ENCODE data around the gene ITFG2. TPM values are rescaled to one million over a fixed set of nuclear protein-coding genes. Genes with fewer than 3 reads are reported as not detected.

Gene ITFG2
- 82.9 and 129 TPM in 2 replicates for total RNA-seq (2011; cell fraction: chromatin; rRNA removed; ENCODE audit: low replicate concordance)
- 71.0 and 80.7 TPM in 2 replicates for total RNA-seq (2011; cell fraction: nucleolus; rRNA removed)
- total RNA-seq (2011; cell fraction: nucleoplasm; rRNA removed) = 91.7 and 103 TPM in 2 replicates
- total RNA-seq (2014; rRNA removed) (18.3 and 23.3 TPM in 2 replicates), total RNA-seq (2014; rRNA removed; fragmentation: Illumina TruSeq; extraction: Trizol) (14.5 and 15.0 TPM in 2 replicates), total RNA-seq (2015; rRNA removed; fragmentation: Illumina TruSeq; extraction: Trizol) (17.7 and 18.9 TPM in 2 replicates), total RNA-seq (2021) (18.2 and 20.0 TPM in 2 replicates), polyA plus RNA-seq (2011; rRNA removed) (14.2 and 15.3 TPM in 2 replicates), polyA plus RNA-seq (2014; fragmentation: Illumina TruSeq; extraction: Trizol) (19.4 and 30.3 TPM in 2 replicates), polyA plus RNA-seq (2014; fragmentation: Nextera tagmentation; extraction: Ambion mirVana) (10 to 100 TPM; 21.7 to 22.8 TPM), polyA plus RNA-seq (2014; rRNA removed) (19.9 and 31.1 TPM in 2 replicates), polyA minus RNA-seq (2011; rRNA and poly(A)+ RNA removed) (24.9 and 33.1 TPM in 2 replicates), Bru-seq, nascent RNA (percentile 69 among the genes with signal in this experiment), BruChase-seq, experiment 1, labeled RNA remaining after a 2-hour chase (percentile 58 among the genes with signal in this experiment), BruChase-seq, experiment 2, labeled RNA remaining after a 6-hour chase (percentile 57 among the genes with signal in this experiment)
- 13.9 and 16.2 TPM in 2 replicates for polyA plus RNA-seq (2011; cell fraction: cytosol; rRNA removed)
- 27.4 and 42.2 TPM in 2 replicates for polyA plus RNA-seq (2011; cell fraction: nucleus; rRNA removed)
- polyA plus RNA-seq (2012) = 20.9 and 34.7 TPM in 2 replicates
- 16.4 and 17.1 TPM in 2 replicates for polyA minus RNA-seq (2011; cell fraction: cytosol; rRNA and poly(A)+ RNA removed)
- 20.2 and 29.7 TPM in 2 replicates for polyA minus RNA-seq (2011; cell fraction: nucleus; rRNA and poly(A)+ RNA removed)
- long read RNA-seq, experiment 1, transcript ITFG2-201 (12 exons, 2,361 nt) = major isoform, 21 of 60 reads
- long read RNA-seq, experiment 1, partial matches to known transcripts = 12 of 60 reads
- long read RNA-seq, experiment 1, other reads (novel, unspliced or antisense) = 26 of 60 reads
- long read RNA-seq, experiment 2, partial matches to known transcripts = 1 of 10 reads
- long read RNA-seq, experiment 2, other reads (novel, unspliced or antisense) = 5 of 10 reads
- long read RNA-seq, experiment 3, partial matches to known transcripts = 0 of 7 reads
- long read RNA-seq, experiment 3, other reads (novel, unspliced or antisense) = 5 of 7 reads

- in situ Hi-C loops (cut with MboI) = no loop called here
- TSS peak; percentile 81 for BruUV-seq (replicated peaks)
- ChIA-PET CTCF (ENCODE audit: low intra/inter-chr PET ratio) (interaction anchor here (1.0 kb wide), 1 partner anchor 73 kb away, joined by 3 read pairs; no protein-coding TSS in a partner anchor), POLR2A (interaction anchor here (0.6 to 1.0 kb wide), 2 partner anchors 36 to 160 kb away, joined by 3 to 4 read pairs; no protein-coding TSS in a partner anchor)
- Histone ChIP-seq H3K27me3 (ENCODE audit: control insufficient read depth in 2 of 2, insufficient read depth in 2 of 2, low read length in 2 of 2) (no peaks in the 10 kb centered on the region), H3K9me3 (replicated peaks; ENCODE audit: control insufficient read depth, insufficient read depth, low read depth, low read length) (no peaks in the 10 kb centered on the region), H3K9ac (ENCODE audit: insufficient read depth in 1 of 2, low read depth in 2 of 2, low read length in 2 of 2) (peak within 1 kb of the TSS; percentile 90 to 99), H3K9me1 (ENCODE audit: control insufficient read depth, insufficient read depth, low read length) (no peaks in the 10 kb centered on the region), H3K4me3 (peak within 1 kb of the TSS; percentile 70), H3K27ac (ENCODE audit: extremely low read depth, low read depth, low read length) (peak within 1 kb of the TSS; percentile 97), H2AFZ (ENCODE audit: low read depth, low read length) (peak within 1 kb of the TSS; percentile 97), H3K79me2 (ENCODE audit: control insufficient read depth, insufficient read depth, low read length) (peaks cover 19% of the 10 kb centered on the region), H3K4me2 (ENCODE audit: insufficient read depth, low read length) (peak within 1 kb of the TSS; percentile 93), H3K4me1 (replicated peaks in 1 of 2; ENCODE audit: control insufficient read depth in 2 of 2, insufficient read depth in 2 of 2, low read length in 2 of 2) (peaks cover 0 to 2% of the 10 kb centered on the region in 2 experiments; a peak in 1 of 5 replicates), H4K20me1 (replicated peaks; ENCODE audit: control insufficient read depth, insufficient read depth, low read length) (no peaks in the 10 kb centered on the region), H3K36me3 (ENCODE audit: control insufficient read depth, insufficient read depth, low read length) (peaks cover 18% of the 10 kb centered on the region; the same call in 1 of the 3 replicates)
- intact Hi-C loops (cut with micrococcal nuclease) = no loop called here
- FAIRE-seq (peak; percentile 99), ATAC-seq (peak; percentile 96), DNase-seq (ENCODE audit: extremely low read depth in 1 of 4, low spot score in 3 of 4) (peak; percentile 85 to 97 (median 90))
- WGBS (ENCODE audit: insufficient coverage, low coverage, missing lambda C conversion rate) = 2% methylated on average over 45 of the region's 48 CpGs
- peak; percentile 95 for TF ChIP-seq POLR2B (IDR thresholded peaks at IDR 0.05; ENCODE audit: low read depth, partially characterized antibody)
- 0 out of 2 replicates have a peak, but pooled peaks have one; percentile 47 for TF ChIP-seq KAT7 (CRISPR knock-in tag; IDR thresholded peaks at IDR 0.05; ENCODE audit: borderline replicate concordance)
- TF ChIP-seq SREBF2 (CRISPR knock-in tag; IDR thresholded peaks at IDR 0.05) = peak; percentile 50; the same call in 1 of the 2 replicates
- peak; percentile 55; the same call in 1 of the 2 replicates for TF ChIP-seq ZNF24 (IDR thresholded peaks at IDR 0.05)
- no peak for TF ChIP-seq PREB (CRISPR knock-in tag; IDR thresholded peaks at IDR 0.05)
- peak; percentile 96 to 97 for TF ChIP-seq NRF1 (conservative IDR thresholded peaks at IDR 0.05 in 1 of 2, IDR thresholded peaks at IDR 0.05 in 1 of 2)
- peak; percentile 76 for TF ChIP-seq HNRNPLL (IDR thresholded peaks at IDR 0.05; ENCODE audit: low read depth, low read length, poor library complexity, severe bottlenecking)
- peak; percentile 80 for TF ChIP-seq TBP (optimal IDR thresholded peaks at IDR 0.05; ENCODE audit: low read depth, low read length)
- peak; percentile 86 for TF ChIP-seq PRDM10 (IDR thresholded peaks at IDR 0.05; ENCODE audit: partially characterized antibody)
- TF ChIP-seq EP400 (IDR thresholded peaks at IDR 0.05) = peak; percentile 100
Measured at GRCh38 chr12:2812290-2813213, at the start of gene ITFG2. Gene ITFG2 (plus strand): TSS chr12:2812668. CDS start chr12:2812761, 93 bp downstream.

Measured in K562 (cell line).